Ecto neural progenitor cell (in vitro differentiated cells): ENCODE results near the gene LSM8.
"Not testable (repeated sequence)": the region's sequence is repeated elsewhere in the genome, so short reads cannot be mapped to it uniquely, and the experiment has no call there.

ENCODE experiments used
- DNase-seq: peaks from one replicate; pipeline ENCODE4 v3.0.0-alpha.2; 2018; ENCODE audit warnings: low spot score

The LSM8 gene

GRCh38 chr7:118183786-118184564, at the start of gene LSM8:
TSS of gene LSM8 (plus strand) at chr7:118184164. CDS start at chr7:118184224, 60 bp downstream.
- DNase-seq: peak; percentile 97

GRCh38 chr7:118134420-118134819, 49.5 kb upstream of the LSM8 start:
- DNase-seq: not testable (repeated sequence)

GRCh38 chr7:118140468-118140867, 43.5 kb upstream of the LSM8 start:
- no peak for DNase-seq

- no peak for DNase-seq
These were observed 42.0 kb upstream of the LSM8 start for GRCh38 chr7:118142012-118142411.

GRCh38 chr7:118148930-118149329, 35.0 kb upstream of the LSM8 start:
- no peak for DNase-seq

- no peak for DNase-seq
These were observed 34.6 kb upstream of the LSM8 start for GRCh38 chr7:118149394-118149793.

- DNase-seq: no peak
These were observed 32.3 kb upstream of the LSM8 start for GRCh38 chr7:118151671-118152070.

GRCh38 chr7:118152149-118152548, 31.8 kb upstream of the LSM8 start:
- DNase-seq: no peak

GRCh38 chr7:118152654-118153053, 31.3 kb upstream of the LSM8 start:
- DNase-seq: no peak

- no peak for DNase-seq
These were observed 30.3 kb upstream of the LSM8 start for GRCh38 chr7:118153551-118154177.

- DNase-seq: no peak
These were observed 25.2 kb upstream of the LSM8 start for GRCh38 chr7:118158766-118159165.

- no peak for DNase-seq
These were observed 14.8 kb upstream of the LSM8 start for GRCh38 chr7:118169146-118169545.

GRCh38 chr7:118175740-118176139, 8.2 kb upstream of the LSM8 start:
- DNase-seq: no peak

- DNase-seq: no peak
These were observed 4.8 kb upstream of the LSM8 start for GRCh38 chr7:118179191-118179590.

- DNase-seq: no peak
These were observed 1.2 kb upstream of the LSM8 start for GRCh38 chr7:118182593-118183427.

- no peak for DNase-seq
These were observed 557 bp upstream of the LSM8 start for GRCh38 chr7:118183428-118183785.

- DNase-seq: no peak
These were observed 589 bp downstream of the LSM8 start for GRCh38 chr7:118184565-118184940.

- no peak for DNase-seq
These were observed 1.3 kb downstream of the LSM8 start for GRCh38 chr7:118185163-118185860.

GRCh38 chr7:118186501-118186900, 2.5 kb downstream of the LSM8 start:
- DNase-seq: no peak

- DNase-seq: no peak
These were observed 10.6 kb downstream of the LSM8 start for GRCh38 chr7:118194571-118194970.

GRCh38 chr7:118195837-118196474, 12.0 kb downstream of the LSM8 start:
- peak; percentile 47 for DNase-seq

- no peak for DNase-seq
These were observed 18.1 kb downstream of the LSM8 start for GRCh38 chr7:118202061-118202460.
